Stimulated activated CD4-positive, alpha-beta T cell treated with anti-CD3 and anti-CD28 coated beads, Interleukin-4, amount 100 ng/mL, for 4 hours (primary cell): Measurements from ENCODE around the gene PPFIBP1.
"Not testable (repeated sequence)": the region's sequence is repeated elsewhere in the genome, so short reads cannot be mapped to it uniquely, and the experiment has no call there.

Source experiments
- DNase-seq, 2 experiments: peaks; one replicate each; pipeline ENCODE4 v3.0.0-alpha.2; 2020

PPFIBP1 gene

GRCh38 chr12:27598866-27599265 lies 74.9 kb downstream of the PPFIBP1 start:
- DNase-seq: not testable (repeated sequence)

- not testable (repeated sequence) for DNase-seq
Measured at GRCh38 chr12:27601056-27601828, 77.2 kb downstream of the PPFIBP1 start.

GRCh38 chr12:27602516-27602915 lies 78.5 kb downstream of the PPFIBP1 start:
- no peak for DNase-seq

- no peak for DNase-seq
Measured at GRCh38 chr12:27604431-27604830, 80.4 kb downstream of the PPFIBP1 start.

- DNase-seq: no peak
Measured at GRCh38 chr12:27606986-27607385, 83.0 kb downstream of the PPFIBP1 start.

GRCh38 chr12:27607591-27607990 lies 83.6 kb downstream of the PPFIBP1 start:
- no peak for DNase-seq

- no peak for DNase-seq
Measured at GRCh38 chr12:27608890-27609289, 84.9 kb downstream of the PPFIBP1 start.

- no peak for DNase-seq
Measured at GRCh38 chr12:27610374-27610773, 86.4 kb downstream of the PPFIBP1 start.

GRCh38 chr12:27614386-27614785 lies 90.4 kb downstream of the PPFIBP1 start:
- DNase-seq: no peak

GRCh38 chr12:27614866-27615265 lies 90.9 kb downstream of the PPFIBP1 start:
- no peak for DNase-seq

GRCh38 chr12:27615331-27615891 lies 91.4 kb downstream of the PPFIBP1 start:
- no peak for DNase-seq

GRCh38 chr12:27616356-27617142 lies 92.5 kb downstream of the PPFIBP1 start:
- DNase-seq: no peak

GRCh38 chr12:27618836-27619235 lies 94.8 kb downstream of the PPFIBP1 start:
- no peak for DNase-seq

GRCh38 chr12:27619308-27619707 lies 95.3 kb downstream of the PPFIBP1 start:
- DNase-seq: peak in 1 of 2 experiments; percentile 4

- no peak for DNase-seq
Measured at GRCh38 chr12:27620121-27620520, 96.1 kb downstream of the PPFIBP1 start.

- no peak for DNase-seq
Measured at GRCh38 chr12:27622436-27623195, 98.6 kb downstream of the PPFIBP1 start.

- DNase-seq: no peak
Measured at GRCh38 chr12:27623645-27624044, 99.6 kb downstream of the PPFIBP1 start.

- no peak for DNase-seq
Measured at GRCh38 chr12:27624586-27624985, 100.6 kb downstream of the PPFIBP1 start.

- DNase-seq: no peak
Measured at GRCh38 chr12:27627123-27627852, 103.3 kb downstream of the PPFIBP1 start.

- not testable (repeated sequence) for DNase-seq
Measured at GRCh38 chr12:27627853-27628469, 104.0 kb downstream of the PPFIBP1 start.

GRCh38 chr12:27630219-27630618 lies 106.2 kb downstream of the PPFIBP1 start:
- DNase-seq: not testable (repeated sequence)

- no peak for DNase-seq
Measured at GRCh38 chr12:27631365-27631764, 107.4 kb downstream of the PPFIBP1 start.
